HepG2 (cell line): Measurements from ENCODE around the gene TCN2. TPM values are rescaled to one million over a fixed set of nuclear protein-coding genes. Genes with fewer than 3 reads are reported as not detected.

Source experiments
- ATAC-seq: fragments of 200-7000 bp; cut with Tn5 transposase; 3 replicates; pipeline ENCODE4 v1.9.1; 2020; ENCODE audit warnings: mild to moderate bottlenecking, moderate library complexity
- BruUV-seq: library from RNA; stranded (reverse); fragments of 400-500 nt; replicated peaks from 2 replicates; lab custom pipeline; 2021; lab: Mats Ljungman, UMichigan
- CTCF ChIA-PET: fragments of 300-600 bp; formaldehyde crosslinking; extraction: SDS; loops from one replicate; lab custom pipeline; 2021; ENCODE audit warnings: low total read pairs, inconsistent platforms, low intra/inter-chr PET ratio; lab: Yijun Ruan, JAX
- POLR2A ChIA-PET: fragments of 350-600 bp; sonication (Branson Sonifier 250); formaldehyde crosslinking; loops from one replicate; lab custom pipeline; 2020; ENCODE audit warnings: antibody characterized with exemption, inconsistent platforms; lab: Yijun Ruan, JAX
- DNase-seq: peaks from one replicate; pipeline ENCODE4 v3.0.0-alpha.2; 2015; ENCODE audit warnings: low spot score
- FAIRE-seq: peaks from 3 replicates; lab custom pipeline; 2011; peaks lifted over from hg19 to GRCh38; lab: Jason Lieb, UNC
- H2AFZ ChIP-seq: one replicate; pipeline ENCODE4 v1.6.1; 2011; ENCODE audit warnings: low read length, inconsistent platforms
- H3K27ac ChIP-seq: fragments of 300-600 bp; 3 replicates; pipeline ENCODE4 v1.8.0; 2011; ENCODE audit warnings: mixed run types, mild to moderate bottlenecking, mixed read lengths, low read length, inconsistent platforms; ENCODE audit not compliant: insufficient read depth; ENCODE audit errors: extremely low read length
- H3K27me3 ChIP-seq, 2 experiments: fragments of 200-600 bp in 1 of 2; 2 replicates in 1 of 2; 3 replicates in 1 of 2; pipeline versions ENCODE4 v1.6.0 to v1.8.0; 2011; ENCODE audit warnings: low read length in 2 of 2, mild to moderate bottlenecking in 2 of 2, moderate library complexity in 2 of 2, inconsistent platforms in 1 of 2; ENCODE audit not compliant: insufficient read depth in 2 of 2, control insufficient read depth in 1 of 2
- H3K36me3 ChIP-seq, 2 experiments: fragments of 200-600 bp in 1 of 2; replicated peaks in 1 of 2; 2 replicates in 1 of 2; 3 replicates in 1 of 2; pipeline versions ENCODE4 v1.5.1 to v1.8.0; 2011; ENCODE audit warnings: low read length in 2 of 2, inconsistent platforms in 1 of 2; ENCODE audit not compliant: insufficient read depth in 2 of 2, control insufficient read depth in 1 of 2
- H3K4me1 ChIP-seq: 2 replicates; pipeline ENCODE4 v1.5.1; 2012; ENCODE audit warnings: low read length, inconsistent platforms; ENCODE audit not compliant: insufficient read depth
- H3K4me2 ChIP-seq: 2 replicates; pipeline ENCODE4 v1.6.0; 2011; ENCODE audit warnings: low read depth, low read length, inconsistent platforms
- H3K4me3 ChIP-seq, 3 experiments: fragments of 200-600 bp in 1 of 3; sonication (generic), shearing (Covaris generic) in 1 of 3; replicated peaks in 1 of 3; 2 replicates each; pipeline ENCODE4 v1.5.1; 2011 to 2016; ENCODE audit warnings: low read length in 3 of 3, inconsistent platforms in 2 of 3, low read depth in 2 of 3, mild to moderate bottlenecking in 2 of 3, control low read depth in 1 of 3, mixed read lengths in 1 of 3; ENCODE audit not compliant: insufficient read depth in 1 of 3
- H3K79me2 ChIP-seq: one replicate; pipeline ENCODE4 v1.6.1; 2011; ENCODE audit warnings: low read length, inconsistent platforms; ENCODE audit not compliant: insufficient read depth
- H3K9ac ChIP-seq: 2 replicates; pipeline ENCODE4 v1.6.0; 2011; ENCODE audit warnings: mild to moderate bottlenecking, low read depth, low read length, inconsistent platforms; ENCODE audit not compliant: insufficient read depth
- H3K9me3 ChIP-seq: 2 replicates; pipeline ENCODE4 v1.5.1; 2012; ENCODE audit warnings: mild to moderate bottlenecking, low read length
- H4K20me1 ChIP-seq: 2 replicates; pipeline ENCODE4 v1.6.0; 2011; ENCODE audit warnings: inconsistent platforms, mild to moderate bottlenecking, low read length, moderate library complexity; ENCODE audit not compliant: insufficient read depth
- AGO2 ChIP-seq: fragments of 200-400 bp; formaldehyde crosslinking; optimal IDR thresholded peaks from 2 replicates; pipeline ENCODE3; 2017; ENCODE audit warnings: mild to moderate bottlenecking, low read depth, low read length, moderate library complexity
- RBFOX2 ChIP-seq: fragments of 200-400 bp; formaldehyde crosslinking; IDR thresholded peaks from 2 replicates; pipeline ENCODE4 v1.6.1; 2017; ENCODE audit warnings: low read depth, mild to moderate bottlenecking, low read length
- TAF15 ChIP-seq: fragments of 200-400 bp; formaldehyde crosslinking; IDR thresholded peaks from one replicate; pipeline ENCODE4 v1.6.1; 2018; ENCODE audit warnings: mild to moderate bottlenecking, low read depth, low read length; ENCODE audit not compliant: poor library complexity, severe bottlenecking
- TCF12 ChIP-seq, 2 experiments: fragments of 450-650 bp in 1 of 2; sonication (generic) in 1 of 2; formaldehyde crosslinking in 1 of 2; IDR thresholded peaks; 2 replicates each; pipeline versions ENCODE4 v1.6.1 to v1.8.0; 2017 to 2022; ENCODE audit warnings: antibody characterized with exemption in 1 of 2, mild to moderate bottlenecking in 1 of 2, missing genetic modification reagents in 1 of 2, moderate library complexity in 1 of 2
- WGBS: methylation state at CpG from one replicate; pipeline ENCODE4 v1.1.6; 2017; ENCODE audit warnings: low lambda C conversion rate; 5-methylcytosine and 5-hydroxymethylcytosine counted together
- in situ Hi-C: cut with HindIII; loops from 2 replicates; pipeline ENCODE4 v1.10.0; 2017; ENCODE audit warnings: low pct_unique_long_range_greater_than_20kb; ENCODE audit not compliant: extremely low pct_ligation_motif_present
- intact Hi-C: fragments of 100-400 bp; cut with micrococcal nuclease; formaldehyde crosslinking; loops from one replicate; pipeline ENCODE4 v1.10.0; 2022; ENCODE audit not compliant: unreplicated experiment
- polyA plus RNA-seq, 8 experiments: library from polyadenylated mRNA; depleted of rRNA in 3 of 8; stranded (reverse) in 7 of 8; unstranded in 1 of 8; fragments of >200 nt; fragmentation: Illumina TruSeq in 4 of 8; extraction: Trizol in 4 of 8; gene quantifications; 2 replicates each; pipeline versions ENCODE4 v1.2.1 to v1.2.3, GENCODE V29; 2011 to 2016; ENCODE audit warnings: low read depth in 4 of 8, missing spikeins in 1 of 8, mixed read lengths in 1 of 8; ENCODE audit not compliant: insufficient read depth in 1 of 8
- total RNA-seq, 5 experiments: library from RNA; depleted of rRNA; stranded (reverse); fragments of >200 nt; fragmentation: Illumina TruSeq; extraction: Trizol; gene quantifications; 2 replicates each; pipeline ENCODE4 v1.2.3, GENCODE V29; 2016; ENCODE audit warnings: low read depth in 1 of 5

TCN2 gene
- total and polyA plus RNA-seq, 2 of the 13 experiments (the other 11 are each of a cell fraction or from before 2014, with no cell fraction given) = 0.29 to 0.31 TPM

DNA sequence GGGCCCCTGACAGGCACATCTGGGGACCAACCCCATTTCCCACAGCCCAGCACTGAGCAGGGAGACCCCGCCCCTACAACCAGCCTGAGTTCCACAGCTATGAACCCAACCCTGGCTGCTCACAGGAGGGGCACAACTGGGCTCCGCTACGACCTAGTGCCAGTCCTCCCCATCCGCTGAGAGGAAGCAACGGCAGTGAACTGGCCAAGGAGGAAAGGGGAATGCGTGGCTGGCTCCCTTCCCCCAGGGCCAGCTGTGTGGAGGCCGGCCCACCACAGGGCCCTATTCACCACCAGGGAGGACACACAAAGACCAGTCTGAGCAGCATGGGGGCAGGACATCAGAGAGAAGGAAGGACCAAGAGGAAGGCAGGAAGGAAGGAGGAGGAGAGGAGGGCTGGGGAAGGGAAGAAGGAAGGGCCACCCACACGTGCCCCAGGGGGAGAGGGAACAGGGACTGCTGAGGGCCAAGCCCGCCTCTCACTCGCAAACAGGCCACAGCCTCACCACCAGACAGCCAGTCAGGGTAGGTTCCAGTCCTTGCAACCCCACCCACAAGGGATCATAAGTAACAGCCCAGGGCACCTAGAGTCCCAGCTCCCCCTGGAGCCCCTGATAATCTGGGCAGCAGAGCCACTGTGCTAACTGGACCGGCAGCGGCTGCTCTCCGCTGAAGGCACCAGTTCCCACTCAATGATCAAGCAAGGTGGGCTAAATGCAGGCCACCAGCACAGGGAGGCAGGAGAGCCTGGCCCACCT lies 24.0 kb upstream of the TCN2 start:
- H3K27ac ChIP-seq = no peak overlapping the region
- BruUV-seq = no TSS peak
- H3K4me3 ChIP-seq = no peak overlapping the region
- H4K20me1 ChIP-seq = no peaks in the 10 kb centered on the region
- peaks cover 68 to 98% of the 10 kb centered on the region in 2 experiments for H3K36me3 ChIP-seq
- TF ChIP-seq TCF12 (IDR thresholded peaks at IDR 0.05) (no peak), TCF12 (CRISPR knock-in tag; IDR thresholded peaks at IDR 0.05) (no peak), RBFOX2 (0 out of 2 replicates have a peak, but pooled peaks have one; percentile 33)
- WGBS = 93% methylated on average over 10 of the region's 13 CpGs
- no peak overlapping the region for H3K4me2 ChIP-seq
- in situ Hi-C loops (no loop called here), intact Hi-C loops (no loop called here)
- H3K79me2 ChIP-seq = no peaks in the 10 kb centered on the region
- H3K27me3 ChIP-seq = no peaks in the 10 kb centered on the region
- ChIA-PET CTCF (no interaction called here), POLR2A (no interaction called here)
- DNase-seq = no peak
- H2AFZ ChIP-seq = no peak overlapping the region
- no peak for FAIRE-seq
- no peaks in the 10 kb centered on the region for H3K9me3 ChIP-seq
- ATAC-seq = no peak
- H3K4me1 ChIP-seq = no peaks in the 10 kb centered on the region
- no peak overlapping the region for H3K9ac ChIP-seq

DNA sequence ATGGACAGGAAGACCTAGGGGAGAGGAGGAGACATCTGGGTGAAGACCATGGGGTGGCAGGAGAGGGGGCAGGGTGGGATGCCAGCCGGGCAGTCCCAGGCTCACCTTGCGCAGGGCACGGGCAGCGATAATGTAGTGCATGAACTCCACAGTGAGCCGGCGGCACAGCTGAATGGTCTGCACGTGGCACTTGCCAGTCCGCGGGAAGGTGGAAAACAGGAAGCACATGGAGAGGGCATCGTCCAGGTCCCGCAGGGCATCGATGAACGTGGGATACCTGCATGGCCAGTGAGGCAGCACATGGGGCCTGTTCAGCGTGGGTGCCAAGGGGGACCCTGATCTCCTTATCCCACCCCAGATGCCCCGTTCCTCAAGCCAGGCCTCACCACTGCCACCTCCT lies 22.5 kb upstream of the TCN2 start:
- no peak for DNase-seq
- Histone ChIP-seq H3K4me2 (no peak overlapping the region), H3K4me1 (no peaks in the 10 kb centered on the region), H3K9ac (no peak overlapping the region), H4K20me1 (no peaks in the 10 kb centered on the region), H3K27ac (no peak overlapping the region), H3K27me3 (no peaks in the 10 kb centered on the region), H3K79me2 (peaks cover 5% of the 10 kb centered on the region), H3K4me3 (no peak overlapping the region), H2AFZ (no peak overlapping the region), H3K36me3 (peaks cover 71 to 97% of the 10 kb centered on the region in 2 experiments), H3K9me3 (no peaks in the 10 kb centered on the region)
- ATAC-seq = no peak
- 94% methylated on average over 12 of the region's 15 CpGs for WGBS
- FAIRE-seq = no peak
- POLR2A ChIA-PET = no interaction called here
- CTCF ChIA-PET = no interaction called here
- intact Hi-C loops (no loop called here), in situ Hi-C loops (no loop called here)
- TF ChIP-seq AGO2 = peak; percentile 55
- TF ChIP-seq RBFOX2 = peak; percentile 62
- TF ChIP-seq TAF15 = no peak
- BruUV-seq = no TSS peak
